Activated CD4-positive, alpha-beta T cell treated with anti-CD3 and anti-CD28 coated beads for 36 hours (primary cell): ENCODE data around the gene GSE1. TPM values are rescaled to one million over a fixed set of nuclear protein-coding genes. Genes with fewer than 3 reads are reported as not detected.
"Not testable (repeated sequence)": the region's sequence is repeated elsewhere in the genome, so short reads cannot be mapped to it uniquely, and the experiment has no call there.

Experiments used
- ATAC-seq: fragments of 200-7000 bp; cut with Tn5 transposase; one replicate; pipeline ENCODE4 v1.10.0; 2021; ENCODE audit warnings: mild to moderate bottlenecking, moderate library complexity
- CTCF ChIA-PET: fragments of 350-600 bp; sonication (Branson Sonifier 250); formaldehyde crosslinking; loops from one replicate; lab custom pipeline; 2021; ENCODE audit warnings: antibody characterized with exemption; lab: Charles Lee
- POLR2A ChIA-PET: fragments of 350-600 bp; sonication (Branson Sonifier 250); formaldehyde crosslinking; loops from one replicate; lab custom pipeline; 2021; ENCODE audit warnings: antibody characterized with exemption, inconsistent platforms; lab: Charles Lee
- DNase-seq: peaks from one replicate; pipeline ENCODE4 v3.0.0-alpha.2; 2020
- H3K27ac Mint-ChIP-seq: one replicate; pipeline ENCODE4 v1.8.0; 2021; ENCODE audit warnings: mixed read lengths
- H3K27me3 Mint-ChIP-seq: one replicate; pipeline ENCODE4 v1.8.0; 2021; ENCODE audit warnings: mixed read lengths
- H3K36me3 Mint-ChIP-seq: one replicate; pipeline ENCODE4 v1.8.0; 2021; ENCODE audit warnings: low read depth, mixed read lengths
- H3K4me1 Mint-ChIP-seq: one replicate; pipeline ENCODE4 v1.8.0; 2021; ENCODE audit warnings: mixed read lengths
- H3K4me3 Mint-ChIP-seq: one replicate; pipeline ENCODE4 v1.8.0; 2021; ENCODE audit warnings: mild to moderate bottlenecking, moderate library complexity, mixed read lengths
- H3K9me3 Mint-ChIP-seq: one replicate; pipeline ENCODE4 v1.8.0; 2021; ENCODE audit warnings: low read depth, mixed read lengths
- intact Hi-C, 2 experiments: fragments of 100-400 bp; cut with DNase I in 1 of 2; cut with micrococcal nuclease in 1 of 2; formaldehyde crosslinking; loops; one replicate each; pipeline versions ENCODE4 v1.14.2 to v1.15.1; 2022 to 2024; cut with DNase I, micrococcal nuclease
- total RNA-seq, 2 experiments: library from RNA; stranded (reverse); gene quantifications; one replicate each; pipeline ENCODE4 v1.2.3, GENCODE V29; 2021

GSE1 gene
- total RNA-seq, 2 experiments from 2014 or later, result 13.2 to 13.5 TPM

GRCh38 chr16:85585711-85586110 lies 27.4 kb upstream of the GSE1 start:
- H3K27me3 Mint-ChIP-seq, result no peaks in the 10 kb centered on the region
- H3K9me3 Mint-ChIP-seq, result no peaks in the 10 kb centered on the region
- no peak overlapping the region for H3K27ac Mint-ChIP-seq
- intact Hi-C loops, result no loop called here
- POLR2A ChIA-PET, result no interaction called here
- H3K4me1 Mint-ChIP-seq, result peaks cover 14% of the 10 kb centered on the region
- no peaks in the 10 kb centered on the region for H3K36me3 Mint-ChIP-seq
- no peak for DNase-seq
- no peak overlapping the region for H3K4me3 Mint-ChIP-seq
- no peak for ATAC-seq
- CTCF ChIA-PET, result no interaction called here

DNA sequence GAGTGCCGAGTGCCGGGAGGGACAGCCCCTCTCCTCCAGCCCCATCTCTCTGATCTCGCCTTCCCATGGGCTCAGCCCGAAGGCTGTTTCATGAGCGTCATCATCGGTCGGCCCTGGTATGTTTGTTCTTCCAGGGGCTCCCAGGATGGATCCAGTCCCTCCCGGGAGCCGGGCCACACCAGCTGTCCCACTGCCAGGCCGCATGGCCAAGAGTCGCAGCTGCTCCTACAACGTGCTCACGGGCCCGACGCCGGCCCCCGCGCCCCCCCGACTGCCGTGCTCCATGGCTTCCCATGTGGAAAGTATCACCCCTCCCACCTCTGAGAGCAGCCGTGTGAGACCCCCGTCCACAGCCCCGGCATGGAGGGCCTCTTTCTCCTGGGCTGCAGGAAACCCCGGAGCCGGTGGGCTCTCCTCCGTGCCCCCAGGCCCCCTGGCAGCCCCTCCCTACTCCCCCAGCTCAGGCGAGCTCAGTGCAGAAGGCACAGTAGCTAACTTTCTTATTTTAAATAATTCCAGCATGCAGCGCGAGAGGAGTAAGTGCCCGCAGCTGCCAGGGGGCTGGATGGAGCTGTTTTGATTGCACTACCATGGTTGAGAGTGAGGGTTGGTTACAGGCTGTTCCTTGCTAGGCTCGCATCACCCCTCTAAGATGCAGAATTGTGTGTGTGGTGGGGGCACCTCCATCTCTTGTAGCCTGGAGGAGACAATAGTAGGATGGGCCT lies 26.6 kb upstream of the GSE1 start:
- ATAC-seq (no peak), DNase-seq (no peak)
- Mint-ChIP-seq H3K27ac (no peak overlapping the region), H3K27me3 (no peaks in the 10 kb centered on the region), H3K36me3 (no peaks in the 10 kb centered on the region), H3K4me3 (no peak overlapping the region), H3K4me1 (peaks cover 14% of the 10 kb centered on the region), H3K9me3 (no peaks in the 10 kb centered on the region)
- ChIA-PET POLR2A (no interaction called here), CTCF (no interaction called here)
- intact Hi-C loops, result no loop called here

DNA sequence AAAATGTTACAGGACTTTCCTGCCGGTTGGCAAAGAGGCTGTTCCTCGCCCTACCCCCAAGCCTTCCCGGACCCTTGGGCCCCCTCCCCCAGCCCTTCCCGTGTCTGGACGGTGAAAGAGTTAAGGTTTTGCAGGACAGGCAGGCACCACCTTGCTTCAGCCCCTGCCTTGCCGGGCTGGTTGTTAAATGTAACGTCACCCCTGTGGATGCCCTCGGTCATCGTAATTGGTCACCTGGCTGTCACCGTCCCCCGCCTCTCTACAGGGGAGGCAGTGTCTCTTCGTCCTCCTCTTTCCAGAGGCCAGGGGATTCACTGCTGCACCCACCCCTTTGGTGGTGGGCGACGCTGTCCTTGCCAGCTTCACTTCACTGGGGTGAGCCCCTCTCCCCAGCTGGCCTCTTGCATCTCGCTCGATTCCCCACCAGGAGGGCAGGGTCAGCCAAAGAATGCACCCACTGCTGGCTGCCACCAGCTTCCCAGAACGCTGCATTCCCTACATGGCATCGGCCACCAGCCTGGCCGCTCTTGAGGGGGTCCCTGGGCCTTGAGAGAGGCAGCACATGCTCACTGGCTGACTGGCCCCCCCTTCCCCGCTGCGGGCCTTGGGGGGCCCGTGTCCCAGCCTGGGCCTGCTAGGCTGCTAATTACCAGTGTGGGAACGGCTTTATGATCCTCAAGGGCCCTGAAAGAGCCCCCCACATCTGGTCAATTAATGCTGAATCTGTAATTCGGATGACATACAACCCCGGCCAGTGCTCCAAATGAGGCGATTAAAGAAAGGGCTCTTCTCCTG lies 25.2 kb upstream of the GSE1 start:
- Mint-ChIP-seq H3K27me3 (no peaks in the 10 kb centered on the region), H3K4me1 (peaks cover 14% of the 10 kb centered on the region), H3K36me3 (no peaks in the 10 kb centered on the region), H3K4me3 (no peak overlapping the region), H3K9me3 (no peaks in the 10 kb centered on the region), H3K27ac (no peak overlapping the region)
- ChIA-PET POLR2A (no interaction called here), CTCF (no interaction called here)
- DNase-seq (no peak), ATAC-seq (no peak)
- intact Hi-C loops, result no loop called here

GRCh38 chr16:85588562-85589503 lies 24.3 kb upstream of the GSE1 start:
- peaks cover 6% of the 10 kb centered on the region for H3K4me1 Mint-ChIP-seq
- ChIA-PET CTCF (interaction anchor here (0.7 kb wide), 1 partner anchor 27 kb away, joined by 3 read pairs; no protein-coding TSS in a partner anchor), POLR2A (no interaction called here)

DNA sequence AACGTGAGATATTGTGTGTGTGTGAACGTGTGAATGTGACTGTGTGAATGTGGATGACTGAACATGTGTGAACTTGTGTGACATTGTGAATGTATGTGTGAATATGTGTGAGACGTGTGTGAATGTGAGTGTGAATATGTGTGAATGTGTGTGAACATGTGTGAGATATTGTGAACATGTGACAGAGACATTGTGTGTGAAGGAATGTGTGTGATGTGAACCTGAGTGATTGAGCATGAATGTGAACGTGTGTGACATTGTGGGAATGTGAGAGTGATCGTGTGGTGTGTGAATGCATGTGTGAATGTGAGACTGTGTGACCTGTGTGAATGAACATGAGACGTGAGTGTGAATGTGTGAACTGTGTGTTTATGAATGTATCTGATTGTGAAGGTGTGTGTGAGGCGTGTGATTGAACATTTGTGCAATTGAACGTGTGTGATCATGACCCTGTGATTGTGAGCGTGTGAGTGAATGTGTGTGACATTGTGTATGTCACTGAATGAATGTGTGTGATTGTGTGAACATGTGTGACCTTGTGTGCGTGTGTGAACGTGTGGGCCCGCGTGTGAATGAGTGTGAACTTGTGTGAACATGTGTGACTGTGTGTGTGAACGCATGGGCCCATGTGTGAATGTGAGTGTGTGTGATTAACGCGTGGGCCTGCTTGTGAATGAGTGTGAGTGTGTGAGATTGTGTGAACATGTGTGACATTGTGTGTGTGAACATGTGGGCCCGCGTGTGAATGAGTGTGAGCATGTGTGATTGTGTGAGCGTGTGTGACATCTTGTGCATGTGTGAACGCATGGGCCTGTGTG lies 23.2 kb upstream of the GSE1 start:
- Mint-ChIP-seq H3K27me3 (no peaks in the 10 kb centered on the region), H3K4me3 (no peak overlapping the region), H3K36me3 (no peaks in the 10 kb centered on the region), H3K9me3 (no peaks in the 10 kb centered on the region), H3K4me1 (no peaks in the 10 kb centered on the region), H3K27ac (no peak overlapping the region)
- ATAC-seq (no peak), DNase-seq (no peak)
- ChIA-PET POLR2A (no interaction called here), CTCF (no interaction called here)
- intact Hi-C loops, result loop anchor here in 1 of 2 experiments (5.0 kb wide), 1 partner anchor 98 kb away; no protein-coding TSS in a partner anchor

More at GRCh38 chr16:85588562-85589503, 24.3 kb upstream of the GSE1 start:
- Mint-ChIP-seq H3K4me3 (no peak overlapping the region), H3K27ac (no peak overlapping the region), H3K27me3 (no peaks in the 10 kb centered on the region), H3K36me3 (no peaks in the 10 kb centered on the region), H3K9me3 (no peaks in the 10 kb centered on the region)
- DNase-seq (no peak), ATAC-seq (no peak)
- intact Hi-C loops, result no loop called here

DNA sequence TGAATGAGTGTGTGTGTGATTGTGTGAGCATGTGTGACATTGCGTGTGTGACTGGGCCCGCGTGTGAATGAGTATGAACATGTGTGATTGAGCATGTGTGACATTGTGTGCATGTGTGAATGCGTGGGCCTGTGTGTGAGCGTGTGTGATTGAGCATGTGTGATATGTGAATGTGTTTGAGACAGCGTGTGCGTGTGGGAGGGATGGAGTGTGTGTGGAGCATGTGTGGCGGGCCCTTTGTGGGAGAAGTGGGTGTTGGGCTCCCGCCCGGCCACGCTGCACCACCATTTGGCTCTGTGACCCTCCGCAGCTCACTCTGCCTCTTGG lies 22.7 kb upstream of the GSE1 start:
- no peaks in the 10 kb centered on the region for H3K27me3 Mint-ChIP-seq
- no peaks in the 10 kb centered on the region for H3K36me3 Mint-ChIP-seq
- H3K4me3 Mint-ChIP-seq, result no peak overlapping the region
- no peaks in the 10 kb centered on the region for H3K4me1 Mint-ChIP-seq
- ChIA-PET CTCF (no interaction called here), POLR2A (no interaction called here)
- ATAC-seq (no peak), DNase-seq (no peak)
- intact Hi-C loops, result loop anchor here in 1 of 2 experiments (5.0 kb wide), 1 partner anchor 98 kb away; no protein-coding TSS in a partner anchor
- H3K27ac Mint-ChIP-seq, result no peak overlapping the region
- H3K9me3 Mint-ChIP-seq, result no peaks in the 10 kb centered on the region

DNA sequence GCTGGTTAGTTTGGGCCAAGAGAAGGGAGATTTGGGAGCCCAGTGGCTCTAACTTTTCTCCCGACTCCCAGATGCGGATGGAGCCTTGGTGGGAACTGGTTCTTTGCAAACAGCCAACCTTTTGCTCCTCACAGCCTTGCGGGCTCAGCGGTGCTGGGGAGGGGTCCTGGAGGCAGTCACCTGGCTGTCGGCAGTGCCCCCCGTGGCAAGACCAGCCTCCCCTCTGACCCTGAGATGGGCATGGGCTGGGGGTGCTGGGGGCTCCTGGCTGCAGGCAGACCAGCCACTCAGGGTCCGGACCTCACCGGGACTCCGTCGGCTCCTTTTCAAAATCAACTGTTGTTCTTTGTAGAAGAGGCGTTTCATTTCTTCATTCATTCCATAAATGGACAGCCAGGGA lies 21.7 kb upstream of the GSE1 start:
- ATAC-seq, result no peak
- no peak overlapping the region for H3K4me3 Mint-ChIP-seq
- no peaks in the 10 kb centered on the region for H3K27me3 Mint-ChIP-seq
- ChIA-PET CTCF (no interaction called here), POLR2A (no interaction called here)
- H3K36me3 Mint-ChIP-seq, result no peaks in the 10 kb centered on the region
- no peaks in the 10 kb centered on the region for H3K9me3 Mint-ChIP-seq
- DNase-seq, result no peak
- intact Hi-C loops, result loop anchor here in 1 of 2 experiments (5.0 kb wide), 1 partner anchor 99 kb away; no protein-coding TSS in a partner anchor
- H3K4me1 Mint-ChIP-seq, result no peaks in the 10 kb centered on the region
- no peak overlapping the region for H3K27ac Mint-ChIP-seq

DNA sequence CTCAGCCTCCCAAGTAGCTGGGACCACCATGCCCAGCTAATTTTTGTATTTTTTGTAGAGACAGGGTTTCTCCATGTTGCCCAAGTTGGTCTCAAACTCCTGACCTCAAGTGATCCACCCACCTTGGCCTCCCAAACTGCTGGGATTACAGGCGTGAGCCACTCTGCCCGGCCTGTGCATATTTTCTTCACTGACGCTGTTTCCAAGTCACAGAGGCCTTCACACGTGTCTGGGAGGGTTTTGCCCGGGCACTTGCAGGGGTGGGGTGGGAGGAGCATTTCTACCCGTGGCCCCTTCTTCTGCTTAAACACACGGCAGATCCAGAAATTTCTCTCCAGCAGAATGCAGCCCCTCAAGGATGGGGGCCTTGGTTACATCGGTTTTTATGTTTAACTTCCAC lies 20.8 kb upstream of the GSE1 start:
- H3K36me3 Mint-ChIP-seq, POLR2A ChIA-PET, H3K27ac Mint-ChIP-seq, H3K4me3 Mint-ChIP-seq, ATAC-seq, H3K27me3 Mint-ChIP-seq, H3K4me1 Mint-ChIP-seq, CTCF ChIA-PET, DNase-seq, H3K9me3 Mint-ChIP-seq: not testable (repeated sequence)
- intact Hi-C loops, result loop anchor here in 1 of 2 experiments (5.0 kb wide), 1 partner anchor 100 kb away; no protein-coding TSS in a partner anchor

GRCh38 chr16:85592700-85593493 lies 20.2 kb upstream of the GSE1 start:
- intact Hi-C loops, result loop anchor here in 1 of 2 experiments (5.0 kb wide), 1 partner anchor 101 kb away; no protein-coding TSS in a partner anchor
- DNase-seq (no peak), ATAC-seq (no peak)
- Mint-ChIP-seq H3K4me3 (no peak overlapping the region), H3K9me3 (no peaks in the 10 kb centered on the region), H3K27ac (no peak overlapping the region), H3K27me3 (no peaks in the 10 kb centered on the region), H3K4me1 (no peaks in the 10 kb centered on the region), H3K36me3 (no peaks in the 10 kb centered on the region)
- POLR2A ChIA-PET, result interaction anchor here (0.6 kb wide), 1 partner anchor 80 kb away, joined by 4 read pairs; no protein-coding TSS in a partner anchor
- CTCF ChIA-PET, result interaction anchor here (0.6 to 0.9 kb wide), 2 partner anchors 22 to 36 kb away, joined by 3 read pairs; no protein-coding TSS in a partner anchor
